B cell (primary cell): ENCODE results near the gene JMJD1C. TPM values are rescaled to one million over a fixed set of nuclear protein-coding genes. Genes with fewer than 3 reads are reported as not detected.

ENCODE experiments used
- ATAC-seq: fragments of 200-7000 bp; cut with Tn5 transposase; one replicate; pipeline ENCODE4 v1.10.0; 2021; ENCODE audit warnings: low read depth, mild to moderate bottlenecking, moderate number of reproducible peaks, moderate library complexity
- CTCF ChIA-PET: fragments of 350-600 bp; sonication (Branson Sonifier 250); formaldehyde crosslinking; loops from one replicate; lab custom pipeline; 2021; ENCODE audit warnings: antibody characterized with exemption, inconsistent platforms; lab: Charles Lee
- POLR2A ChIA-PET: fragments of 350-600 bp; sonication (Branson Sonifier 250); formaldehyde crosslinking; loops from one replicate; lab custom pipeline; 2021; ENCODE audit warnings: antibody characterized with exemption; lab: Charles Lee
- DNase-seq: peaks from one replicate; pipeline ENCODE4 v3.0.0; 2013
- H2AFZ ChIP-seq: 2 replicates; pipeline ENCODE4 v1.6.1; 2012; ENCODE audit warnings: mild to moderate bottlenecking, low read depth, low read length; ENCODE audit not compliant: insufficient read depth, poor library complexity, severe bottlenecking
- H3K27ac ChIP-seq, 2 donors: 1 replicate in 1 of 2; 2 replicates in 1 of 2; pipeline ENCODE4 v1.5.1; 2012 to 2013; ENCODE audit warnings: low read length in 2 of 2, mild to moderate bottlenecking in 2 of 2, moderate library complexity in 1 of 2
- H3K27me3 ChIP-seq, 4 experiments: fragments of 200-600 bp in 1 of 4; sonication (generic) in 1 of 4; replicated peaks in 1 of 4; 1 replicate in 2 of 4; 2 replicates in 2 of 4; pipeline versions ENCODE4 v1.6.1 to v1.7.0; 2013 to 2016; ENCODE audit warnings: low read length in 3 of 4, mild to moderate bottlenecking in 2 of 4, mixed read lengths in 1 of 4, moderate library complexity in 1 of 4; ENCODE audit not compliant: insufficient read depth in 4 of 4, control insufficient read depth in 3 of 4; ENCODE audit errors: control extremely low read depth in 1 of 4
- H3K36me3 ChIP-seq, 2 experiments: replicated peaks in 1 of 2; 1 replicate in 1 of 2; 2 replicates in 1 of 2; pipeline versions ENCODE4 v1.6.1 to v1.7.1; 2013; ENCODE audit warnings: low read length in 1 of 2; ENCODE audit not compliant: insufficient read depth in 2 of 2, control insufficient read depth in 1 of 2; ENCODE audit errors: control extremely low read depth in 1 of 2, extremely low read depth in 1 of 2
- H3K4me1 ChIP-seq, 2 donors: fragments of 200-600 bp in 1 of 2; sonication (generic) in 1 of 2; 1 replicate in 1 of 2; 2 replicates in 1 of 2; pipeline versions ENCODE4 v1.5.1 to v1.6.1; 2013 to 2017; ENCODE audit warnings: low read length in 2 of 2; ENCODE audit not compliant: control insufficient read depth in 2 of 2, insufficient read depth in 2 of 2
- H3K4me2 ChIP-seq: replicated peaks from 2 replicates; pipeline ENCODE3; 2012; ENCODE audit warnings: mild to moderate bottlenecking, low read depth, low read length; ENCODE audit not compliant: poor library complexity, severe bottlenecking
- H3K4me3 ChIP-seq, 5 experiments: fragments of 200-600 bp in 1 of 5; sonication (generic) in 1 of 5; 1 replicate in 3 of 5; 2 replicates in 2 of 5; pipeline versions ENCODE4 v1.5.1 to v1.7.0; 2011 to 2016; ENCODE audit warnings: low read length in 4 of 5, mild to moderate bottlenecking in 4 of 5, low read depth in 2 of 5, control low read depth in 1 of 5, moderate library complexity in 1 of 5; ENCODE audit not compliant: insufficient read depth in 1 of 5; ENCODE audit errors: control extremely low read depth in 1 of 5, extremely low read depth in 1 of 5
- H3K79me2 ChIP-seq: fragments of 200-600 bp; sonication (generic); one replicate; pipeline ENCODE4 v1.6.0; 2016; ENCODE audit warnings: low read length; ENCODE audit not compliant: control insufficient read depth, insufficient read depth
- H3K9ac ChIP-seq: fragments of 200-600 bp; sonication (generic); 2 replicates; pipeline ENCODE4 v1.6.1; 2017; ENCODE audit warnings: mild to moderate bottlenecking, low read length, moderate library complexity
- H3K9me3 ChIP-seq, 3 donors: one replicate each; pipeline versions ENCODE4 v1.6.1 to v1.7.1; 2013; ENCODE audit warnings: low read length in 2 of 3; ENCODE audit not compliant: control insufficient read depth in 2 of 3, insufficient read depth in 1 of 3; ENCODE audit errors: control extremely low read depth in 1 of 3
- H4K20me1 ChIP-seq: 2 replicates; pipeline ENCODE4 v1.6.0; 2012; ENCODE audit warnings: mild to moderate bottlenecking, low read length; ENCODE audit not compliant: insufficient read depth, control insufficient read depth, poor library complexity, severe bottlenecking
- H3K27ac Mint-ChIP-seq: one replicate; pipeline ENCODE4 v1.8.0; 2021; ENCODE audit warnings: mixed read lengths
- H3K27me3 Mint-ChIP-seq: one replicate; pipeline ENCODE4 v1.8.0; 2021; ENCODE audit warnings: mixed read lengths
- H3K4me1 Mint-ChIP-seq: one replicate; pipeline ENCODE4 v1.8.0; 2021; ENCODE audit warnings: mixed read lengths
- H3K4me3 Mint-ChIP-seq: one replicate; pipeline ENCODE4 v1.8.0; 2021; ENCODE audit warnings: mixed read lengths
- H3K9me3 Mint-ChIP-seq: one replicate; pipeline ENCODE4 v1.8.0; 2022; ENCODE audit warnings: mixed read lengths; ENCODE audit not compliant: insufficient read depth
- CTCF ChIP-seq: fragments of 200-600 bp; IDR thresholded peaks from one replicate; pipeline ENCODE4 v1.8.0; 2022; ENCODE audit warnings: antibody characterized with exemption, mild to moderate bottlenecking
- EZH2 ChIP-seq: IDR thresholded peaks from 2 replicates; pipeline ENCODE4 v1.6.1; 2012; ENCODE audit warnings: borderline replicate concordance, low read depth, mild to moderate bottlenecking, moderate library complexity, low read length; ENCODE audit not compliant: insufficient read depth, poor library complexity, severe bottlenecking
- WGBS: methylation state at CpG from one replicate; pipeline ENCODE4 v1.1.5; 2013; ENCODE audit warnings: missing lambda C conversion rate; ENCODE audit not compliant: insufficient coverage; 5-methylcytosine and 5-hydroxymethylcytosine counted together
- intact Hi-C: fragments of 100-400 bp; cut with micrococcal nuclease; formaldehyde crosslinking; loops from one replicate; pipeline ENCODE4 v1.10.0; 2022
- polyA plus RNA-seq: library from polyadenylated mRNA; depleted of rRNA; stranded (reverse); fragments of >200 nt; gene quantifications from 2 replicates; pipeline ENCODE4 v1.2.3, GENCODE V29; 2012
- total RNA-seq, 2 donors: library from RNA; stranded (reverse); fragments of 120-200 nt in 1 of 2; gene quantifications; 1 replicate in 1 of 2; 2 replicates in 1 of 2; pipeline versions ENCODE4 v1.2.3 to v1.2.4, GENCODE V29; 2013 to 2022

JMJD1C gene
- total and polyA plus RNA-seq, 2 donors (not counting 1 experiment from before 2014, with no cell fraction given), result 81.8 to 235 TPM

DNA sequence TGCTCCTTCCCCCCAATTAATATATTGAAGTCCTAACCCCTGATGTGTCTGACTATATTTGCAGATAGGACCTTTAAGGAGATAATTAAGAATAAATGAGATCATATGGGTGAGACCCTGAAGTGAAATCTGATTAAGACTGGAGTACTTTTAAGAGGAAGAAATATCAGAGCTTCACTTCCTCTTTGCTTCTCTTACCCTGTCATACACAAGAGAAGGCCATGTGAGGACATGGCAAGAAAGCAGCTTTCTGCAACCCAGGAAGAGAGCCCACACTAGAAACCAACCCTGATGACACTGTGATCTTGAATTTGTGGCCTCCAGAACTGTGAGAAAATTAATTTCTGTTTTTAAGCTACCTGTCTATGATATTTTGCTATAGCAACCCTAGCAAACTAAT is 44.2 kb downstream of the JMJD1C start:
- intact Hi-C loops, result no loop called here
- Histone ChIP-seq H4K20me1 (peaks cover 13% of the 10 kb centered on the region), H3K36me3 (no peaks in the 10 kb centered on the region), H3K27ac (peak overlapping the region in 1 of 2 donors; percentile 14), H2AFZ (no peak overlapping the region), H3K4me3 (no peak overlapping the region), H3K9ac (no peak overlapping the region), H3K4me2 (peak overlapping the region; percentile 37), H3K79me2 (peaks cover 71% of the 10 kb centered on the region), H3K4me1 (peaks cover 12 to 13% of the 10 kb centered on the region in 2 donors), H3K9me3 (no peaks in the 10 kb centered on the region), H3K27me3 (no peaks in the 10 kb centered on the region)
- Mint-ChIP-seq H3K27ac (peak overlapping the region; percentile 67), H3K4me3 (no peak overlapping the region), H3K4me1 (peaks cover 20% of the 10 kb centered on the region), H3K27me3 (no peaks in the 10 kb centered on the region), H3K9me3 (no peaks in the 10 kb centered on the region)
- ChIA-PET POLR2A (no interaction called here), CTCF (interaction anchor here (0.8 kb wide), 1 partner anchor 208 kb away, joined by 5 read pairs; no protein-coding TSS in a partner anchor)
- TF ChIP-seq EZH2 (no peak), CTCF (no peak)
- DNase-seq (peak; percentile 66), ATAC-seq (peak; percentile 99)

GRCh38 chr10:63416376-63416775 is 49.4 kb downstream of the JMJD1C start:
- Histone ChIP-seq H3K9ac (no peak overlapping the region), H2AFZ (no peak overlapping the region), H3K27me3 (no peaks in the 10 kb centered on the region), H3K9me3 (no peaks in the 10 kb centered on the region), H3K27ac (no peak overlapping the region), H3K4me1 (peaks cover 3% of the 10 kb centered on the region in 2 donors), H3K4me2 (no peak overlapping the region), H3K36me3 (no peaks in the 10 kb centered on the region), H3K4me3 (no peak overlapping the region), H4K20me1 (peaks cover 21% of the 10 kb centered on the region), H3K79me2 (peaks cover 78% of the 10 kb centered on the region)
- no CpG with 5 or more reads among the region's 1 CpG for WGBS
- no peaks in the 10 kb centered on the region for H3K9me3 Mint-ChIP-seq
- H3K27me3 Mint-ChIP-seq, result no peaks in the 10 kb centered on the region
- ChIA-PET POLR2A (no interaction called here), CTCF (interaction anchor here (1.0 kb wide), 2 partner anchors 10 to 50 kb away, joined by 3 read pairs; no protein-coding TSS in a partner anchor)
- no peak for DNase-seq
- H3K4me3 Mint-ChIP-seq, result no peak overlapping the region
- no peak overlapping the region for H3K27ac Mint-ChIP-seq
- intact Hi-C loops, result no loop called here
- TF ChIP-seq EZH2, result no peak
- no peak for TF ChIP-seq CTCF
- ATAC-seq, result no peak
- H3K4me1 Mint-ChIP-seq, result peaks cover 14% of the 10 kb centered on the region
